ENCODE measurements around the gene SORCS3.
A peak's percentile ranks its signal among the peaks of the same experiment; 100 is the strongest.

The SORCS3 gene

GRCh38 chr10:104921763-104922162, 280.7 kb downstream of the SORCS3 start:
- DNase-seq (ENCODE audit: low spot score) = no peak

- DNase-seq (ENCODE audit: low spot score) = no peak
These were observed 281.7 kb downstream of the SORCS3 start for GRCh38 chr10:104922810-104923209.

GRCh38 chr10:104923501-104923900, 282.4 kb downstream of the SORCS3 start:
- no peak for DNase-seq (ENCODE audit: low spot score)

GRCh38 chr10:104924101-104924795, 283.2 kb downstream of the SORCS3 start:
- no peak for DNase-seq (ENCODE audit: low spot score)

- peak; percentile 53 for DNase-seq (ENCODE audit: low spot score)
These were observed 284.3 kb downstream of the SORCS3 start for GRCh38 chr10:104925232-104925851.

- DNase-seq (ENCODE audit: low spot score) = no peak
These were observed 287.6 kb downstream of the SORCS3 start for GRCh38 chr10:104928734-104929133.

GRCh38 chr10:104931612-104932134, 290.6 kb downstream of the SORCS3 start:
- no peak for DNase-seq (ENCODE audit: low spot score)

GRCh38 chr10:104935656-104936055, 294.6 kb downstream of the SORCS3 start:
- DNase-seq (ENCODE audit: low spot score) = no peak

GRCh38 chr10:104937567-104937966, 296.5 kb downstream of the SORCS3 start:
- DNase-seq (ENCODE audit: low spot score) = no peak

GRCh38 chr10:104938031-104938430, 296.9 kb downstream of the SORCS3 start:
- DNase-seq (ENCODE audit: low spot score) = no peak

GRCh38 chr10:104941662-104942061, 300.6 kb downstream of the SORCS3 start:
- no peak for DNase-seq (ENCODE audit: low spot score)

GRCh38 chr10:104947314-104947713, 306.2 kb downstream of the SORCS3 start:
- DNase-seq (ENCODE audit: low spot score) = no peak

GRCh38 chr10:104957178-104957841, 316.2 kb downstream of the SORCS3 start:
- DNase-seq (ENCODE audit: low spot score) = no peak

GRCh38 chr10:104966563-104967297, 325.6 kb downstream of the SORCS3 start:
- DNase-seq (ENCODE audit: low spot score) = no peak

- DNase-seq (ENCODE audit: low spot score) = no peak
These were observed 339.3 kb downstream of the SORCS3 start for GRCh38 chr10:104980368-104980767.

- no peak for DNase-seq (ENCODE audit: low spot score)
These were observed 340.9 kb downstream of the SORCS3 start for GRCh38 chr10:104981995-104982394.

GRCh38 chr10:104988686-104989085, 347.6 kb downstream of the SORCS3 start:
- DNase-seq (ENCODE audit: low spot score) = no peak

GRCh38 chr10:104989880-104990279, 348.8 kb downstream of the SORCS3 start:
- DNase-seq (ENCODE audit: low spot score) = no peak

- no peak for DNase-seq (ENCODE audit: low spot score)
These were observed 352.0 kb downstream of the SORCS3 start for GRCh38 chr10:104993085-104993484.

GRCh38 chr10:105001269-105001668, 360.2 kb downstream of the SORCS3 start:
- no peak for DNase-seq (ENCODE audit: low spot score)

GRCh38 chr10:105010411-105011121, 369.5 kb downstream of the SORCS3 start:
- DNase-seq (ENCODE audit: low spot score) = no peak

GRCh38 chr10:105017116-105017515, 376.0 kb downstream of the SORCS3 start:
- DNase-seq (ENCODE audit: low spot score) = no peak

Measured in Ammon's horn (tissue), 1 donor.